Prostate gland (tissue), 2 donors: Measurements from ENCODE around the gene SFXN4.

Experiments
- POLR2A ChIP-seq: fragments of 450-650 bp; IDR thresholded peaks from one replicate; pipeline ENCODE4 v1.6.1; 2016; ENCODE audit warnings: antibody characterized with exemption, mild to moderate bottlenecking
- TF ChIP-seq, protein P1 (sequence below), 4 experiments: fragments of 200-600 bp in 2 of 4; fragments of 450-650 bp in 2 of 4; sonication (generic) in 2 of 4; IDR thresholded peaks; 1 replicate in 3 of 4; 2 replicates in 1 of 4; pipeline ENCODE4 v1.5.1; 2016 to 2019; ENCODE audit warnings: antibody characterized with exemption in 4 of 4, mild to moderate bottlenecking in 2 of 4, moderate library complexity in 2 of 4

DNA sequence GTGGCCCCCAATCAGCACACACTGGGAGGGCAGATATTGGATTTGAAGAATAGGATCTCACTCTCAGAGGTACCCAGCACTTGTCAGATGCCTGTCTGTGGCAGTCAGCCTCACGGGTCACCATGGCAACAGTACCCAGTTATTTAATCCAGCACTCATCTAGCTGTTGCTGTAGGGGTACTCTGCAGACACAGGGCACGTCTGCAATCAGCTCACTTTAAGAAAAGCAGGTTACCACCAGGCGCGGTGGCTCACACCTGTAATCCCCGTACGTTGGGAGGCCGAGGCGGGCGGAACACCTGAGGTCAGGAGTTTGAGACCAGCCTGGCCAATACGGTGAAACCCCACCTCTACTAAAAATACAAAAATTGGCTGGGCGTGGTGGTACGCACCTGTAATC, 11.9 kb downstream of the SFXN4 start:
- TF ChIP-seq, protein P1, sequence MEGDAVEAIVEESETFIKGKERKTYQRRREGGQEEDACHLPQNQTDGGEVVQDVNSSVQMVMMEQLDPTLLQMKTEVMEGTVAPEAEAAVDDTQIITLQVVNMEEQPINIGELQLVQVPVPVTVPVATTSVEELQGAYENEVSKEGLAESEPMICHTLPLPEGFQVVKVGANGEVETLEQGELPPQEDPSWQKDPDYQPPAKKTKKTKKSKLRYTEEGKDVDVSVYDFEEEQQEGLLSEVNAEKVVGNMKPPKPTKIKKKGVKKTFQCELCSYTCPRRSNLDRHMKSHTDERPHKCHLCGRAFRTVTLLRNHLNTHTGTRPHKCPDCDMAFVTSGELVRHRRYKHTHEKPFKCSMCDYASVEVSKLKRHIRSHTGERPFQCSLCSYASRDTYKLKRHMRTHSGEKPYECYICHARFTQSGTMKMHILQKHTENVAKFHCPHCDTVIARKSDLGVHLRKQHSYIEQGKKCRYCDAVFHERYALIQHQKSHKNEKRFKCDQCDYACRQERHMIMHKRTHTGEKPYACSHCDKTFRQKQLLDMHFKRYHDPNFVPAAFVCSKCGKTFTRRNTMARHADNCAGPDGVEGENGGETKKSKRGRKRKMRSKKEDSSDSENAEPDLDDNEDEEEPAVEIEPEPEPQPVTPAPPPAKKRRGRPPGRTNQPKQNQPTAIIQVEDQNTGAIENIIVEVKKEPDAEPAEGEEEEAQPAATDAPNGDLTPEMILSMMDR (IDR thresholded peaks at IDR 0.05): no peak
- no peak for TF ChIP-seq POLR2A
